Measurements from ENCODE around the gene ATF3.
"Not testable (repeated sequence)": the region's sequence is repeated elsewhere in the genome, so short reads cannot be mapped to it uniquely, and the experiment has no call there.

ATF3 gene

DNA sequence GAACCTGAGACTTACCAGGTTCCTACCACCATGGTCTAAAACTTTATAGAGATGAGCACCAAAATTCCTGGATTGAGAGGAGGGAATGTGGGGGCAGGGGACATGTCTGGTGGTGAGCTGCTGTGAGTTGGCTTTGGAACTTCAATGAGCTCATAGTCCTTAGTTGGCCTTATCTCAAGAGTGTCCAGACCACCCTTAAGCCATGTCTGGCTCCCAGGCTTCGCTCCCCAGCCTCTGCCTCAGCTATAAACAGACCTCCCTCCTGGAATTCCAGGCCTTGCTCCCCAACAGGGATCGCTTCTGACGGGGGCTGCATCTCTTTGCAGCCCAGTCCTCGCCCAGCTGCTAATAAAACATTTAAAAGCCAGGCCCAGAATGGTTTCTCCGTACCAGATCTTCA lies 19.5 kb downstream of the ATF3 start:
- DNase-seq (ENCODE audit: low spot score), result no peak

DNA sequence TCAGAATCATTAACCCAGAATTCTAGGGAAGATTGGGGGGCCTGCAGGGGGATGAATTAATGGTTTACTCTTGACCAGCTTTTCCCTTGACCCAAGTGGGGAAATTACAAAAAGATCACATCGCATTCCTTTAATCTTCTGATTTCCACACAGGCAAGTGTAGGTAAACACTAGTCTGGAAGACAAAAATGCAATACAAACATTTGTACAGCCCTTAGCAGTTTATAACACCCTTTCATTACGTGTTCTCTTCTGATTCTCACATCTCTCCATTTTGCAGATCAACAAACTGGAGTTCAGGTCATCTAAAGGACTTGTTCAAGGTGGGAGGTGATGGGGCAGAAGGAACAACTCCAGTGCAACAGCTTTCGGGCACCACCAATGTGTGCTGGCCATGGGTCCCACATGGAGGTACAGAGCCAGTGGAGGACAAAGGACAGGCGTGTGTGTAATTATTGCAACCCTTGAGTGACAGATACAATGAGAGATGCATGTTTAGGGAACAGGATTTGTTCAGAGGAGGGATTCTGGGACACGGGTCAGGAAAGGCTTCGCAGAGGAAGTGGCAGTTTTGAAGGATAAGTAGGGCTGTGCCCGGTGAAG lies 20.4 kb downstream of the ATF3 start:
- no peak for DNase-seq (ENCODE audit: low spot score)

DNA sequence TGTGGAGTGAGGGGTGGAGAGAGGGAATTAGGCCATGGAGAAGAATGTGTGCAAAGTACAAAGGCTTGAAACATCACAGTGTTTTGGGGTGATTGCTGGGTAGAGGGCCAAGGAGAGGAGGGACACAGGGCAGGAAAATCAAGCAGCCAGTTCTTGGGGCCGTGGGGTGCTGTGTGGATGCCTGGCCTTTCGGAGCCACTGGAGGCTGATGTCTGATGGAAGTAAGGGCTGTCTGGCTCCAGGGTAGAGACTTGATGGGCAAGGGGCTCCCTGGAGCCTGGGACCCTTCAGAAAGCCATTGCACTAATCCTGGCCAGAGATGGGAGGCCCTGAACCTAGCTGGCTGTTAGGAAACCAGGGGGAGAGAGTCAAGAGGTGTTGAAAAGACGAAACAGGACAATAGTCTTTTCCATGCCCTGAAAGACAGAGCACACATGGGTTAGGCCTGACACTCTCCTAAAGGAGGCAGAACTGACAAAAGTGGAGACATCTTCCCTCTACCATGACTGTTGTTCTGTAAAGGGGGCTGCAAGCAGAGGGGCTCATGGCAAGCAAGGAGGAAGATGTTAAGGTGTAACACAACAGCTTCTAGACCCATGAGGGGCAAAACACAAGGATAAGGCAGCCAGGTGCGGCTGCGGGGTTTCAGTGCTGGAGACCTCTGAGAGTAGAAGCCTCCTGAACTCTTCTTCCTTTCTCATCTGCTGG lies 21.0 kb downstream of the ATF3 start:
- no peak for DNase-seq (ENCODE audit: low spot score)

DNA sequence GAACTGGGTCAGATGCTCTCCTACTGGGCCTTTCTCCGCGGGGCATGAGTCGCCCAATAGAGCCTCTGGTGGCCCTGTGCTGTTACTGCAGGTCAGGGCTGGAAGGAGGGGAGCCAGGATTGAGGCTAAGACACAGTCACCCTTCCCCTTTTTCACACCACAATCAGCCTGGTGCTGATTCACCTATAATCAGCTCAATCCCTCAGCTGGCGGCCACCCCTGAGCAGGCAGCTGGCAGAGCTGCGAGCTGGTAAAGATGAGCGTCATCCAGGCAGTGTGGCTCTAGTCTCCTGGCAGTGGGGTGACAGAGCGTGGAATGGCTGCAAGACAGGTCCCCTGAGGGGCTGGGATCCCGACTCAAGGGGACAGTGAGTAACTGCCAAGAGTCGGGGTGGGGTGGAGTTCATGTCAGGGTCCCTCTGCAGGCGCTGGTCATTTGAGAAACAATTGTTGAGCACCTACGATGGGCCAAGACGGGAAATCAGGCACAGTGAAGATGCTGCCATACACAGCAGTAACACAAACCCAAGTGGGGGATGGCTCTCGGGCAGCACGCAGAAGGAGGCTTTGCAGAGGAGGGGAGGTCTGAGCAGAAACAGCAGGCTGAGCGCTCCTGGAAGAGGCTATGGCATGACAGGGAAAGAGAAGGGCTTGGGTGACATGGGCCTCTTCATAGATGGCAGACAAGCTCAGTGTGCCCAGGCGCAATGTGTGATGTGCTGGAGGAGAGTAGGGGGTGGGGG lies 21.8 kb downstream of the ATF3 start:
- DNase-seq (ENCODE audit: low spot score), result peak; percentile 77

DNA sequence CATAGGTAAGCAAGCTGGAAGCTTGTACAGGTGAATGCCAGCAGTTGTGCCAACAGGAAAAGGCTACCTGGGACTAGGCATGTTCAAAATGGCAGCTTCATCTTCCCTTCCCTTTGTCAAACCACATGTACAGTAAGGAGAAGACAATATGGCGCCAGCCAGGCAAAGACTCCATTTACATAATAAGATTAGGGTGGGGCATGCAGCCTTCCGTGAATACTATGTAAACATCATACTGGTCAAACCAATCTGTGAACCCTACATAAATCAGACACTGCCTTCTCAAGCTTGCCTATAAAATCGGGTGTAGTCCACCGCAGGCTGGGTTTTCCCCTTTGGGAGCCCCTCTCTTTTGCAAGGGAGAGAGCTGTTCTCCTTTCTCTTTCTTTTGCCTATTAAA lies 24.6 kb downstream of the ATF3 start:
- no peak for DNase-seq (ENCODE audit: low spot score)

DNA sequence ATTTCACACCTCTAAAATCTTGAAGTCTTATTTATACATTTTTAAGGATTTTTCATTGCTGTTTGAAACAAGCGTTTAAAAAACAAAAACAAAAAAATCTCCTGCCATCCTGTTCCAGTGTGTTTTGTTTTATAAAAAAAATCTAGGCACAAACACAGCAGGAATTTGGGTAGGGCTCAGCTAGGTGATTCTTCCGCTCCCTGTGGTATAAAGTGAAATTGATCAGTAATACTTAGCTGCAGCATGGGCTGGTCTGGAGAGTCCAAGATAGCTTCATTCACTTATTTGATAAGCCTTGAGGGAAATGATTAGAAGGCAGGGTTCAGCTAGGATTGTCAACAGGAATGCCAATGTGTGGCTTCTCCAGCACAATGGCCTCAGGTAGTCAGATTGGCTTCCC lies 25.7 kb downstream of the ATF3 start:
- DNase-seq (ENCODE audit: low spot score), result no peak

DNA sequence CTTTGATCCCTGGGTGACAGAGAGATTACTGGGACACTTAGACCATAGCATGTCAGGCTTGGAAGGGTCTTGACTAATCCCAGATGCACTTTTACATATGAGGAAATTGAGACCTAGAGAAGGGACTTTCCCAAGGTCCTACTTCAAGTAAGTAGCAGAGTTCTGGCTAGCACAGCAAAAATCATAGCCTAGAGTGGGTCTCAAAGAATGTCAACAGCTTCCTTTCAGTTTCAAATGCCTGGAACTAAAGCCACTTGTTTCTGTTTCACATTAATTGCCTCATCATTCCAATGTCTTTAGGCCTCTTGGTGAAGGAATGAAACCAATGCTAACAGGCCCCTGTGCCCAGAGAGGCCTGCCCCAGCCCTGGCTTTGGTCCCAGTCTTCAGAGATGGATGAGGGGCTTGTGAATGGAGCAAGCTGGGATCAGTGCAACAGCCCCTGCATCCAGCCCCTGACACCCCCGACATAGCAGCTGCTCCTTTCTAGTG lies 26.6 kb downstream of the ATF3 start:
- DNase-seq (ENCODE audit: low spot score), result peak; percentile 92

DNA sequence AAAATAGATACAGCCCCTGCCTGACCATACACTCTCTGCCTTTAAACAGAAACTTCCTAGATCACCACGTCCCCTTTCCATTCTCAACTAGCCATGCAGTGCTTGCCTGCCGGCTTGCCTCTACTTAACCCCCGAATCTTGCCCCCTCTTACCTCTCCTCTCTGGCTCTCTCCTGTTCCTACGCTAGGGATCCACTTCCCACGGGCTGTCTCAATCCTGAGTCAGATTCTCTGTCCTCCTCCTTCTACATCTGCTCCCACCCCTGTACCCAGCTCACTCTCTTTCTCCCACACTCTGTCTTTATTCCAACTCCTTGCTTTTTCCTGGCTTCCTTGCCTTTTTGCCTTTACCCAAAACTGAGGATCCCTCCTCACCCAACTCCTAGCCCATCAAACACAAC lies 29.3 kb downstream of the ATF3 start:
- no peak for DNase-seq (ENCODE audit: low spot score)

DNA sequence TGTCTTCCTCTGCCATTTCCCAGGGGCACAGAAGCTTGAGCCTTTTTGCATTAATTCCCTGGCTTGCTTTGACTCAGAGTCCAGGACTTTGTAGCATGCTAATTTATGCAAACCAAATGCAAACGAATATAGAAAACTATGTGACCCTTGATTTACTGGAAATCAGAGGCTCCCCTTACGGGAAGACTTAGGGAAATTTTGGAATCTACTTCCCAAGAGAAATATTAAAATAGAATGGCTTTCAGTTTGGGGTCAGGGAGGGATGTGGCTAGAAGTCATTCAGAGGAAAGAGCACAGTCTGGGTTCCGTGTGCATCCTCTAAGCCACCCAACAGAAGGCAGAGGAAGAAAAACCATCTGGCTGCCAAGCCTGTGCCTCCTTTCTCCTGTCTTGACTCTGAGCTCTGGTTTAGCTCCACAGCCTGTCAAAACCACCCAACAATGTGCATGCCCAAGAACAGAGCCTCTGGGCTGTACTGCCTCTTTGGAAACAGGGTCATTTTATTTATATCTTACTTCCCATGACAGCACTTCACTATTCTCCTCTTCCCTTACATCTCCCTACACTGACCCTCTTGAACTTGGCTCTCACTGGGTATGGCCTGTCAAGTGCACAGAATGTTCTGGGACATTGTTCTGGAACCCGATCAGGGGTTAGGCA lies 30.1 kb downstream of the ATF3 start:
- no peak for DNase-seq (ENCODE audit: low spot score)

DNA sequence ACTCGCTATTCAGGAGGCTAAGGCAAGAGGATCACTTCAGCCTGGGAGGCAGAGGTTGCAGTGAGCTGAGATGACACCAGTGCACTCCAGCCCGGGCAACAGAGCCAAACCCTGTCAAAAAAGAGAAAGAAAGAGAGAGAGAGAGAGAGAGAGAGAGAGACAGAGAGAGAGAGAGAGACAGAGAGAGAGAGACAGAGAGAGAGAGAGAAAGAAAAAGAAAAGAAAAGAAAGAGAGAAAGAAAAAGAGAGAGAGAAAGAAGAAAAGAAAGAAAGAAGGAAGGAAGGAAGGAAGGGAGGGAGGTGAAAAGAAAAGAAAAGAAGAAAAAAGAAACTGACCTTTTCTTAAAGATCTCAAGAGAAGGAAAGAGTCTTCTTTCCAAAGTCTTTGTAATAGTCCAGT lies 31.0 kb downstream of the ATF3 start:
- not testable (repeated sequence) for DNase-seq (ENCODE audit: low spot score)

DNA sequence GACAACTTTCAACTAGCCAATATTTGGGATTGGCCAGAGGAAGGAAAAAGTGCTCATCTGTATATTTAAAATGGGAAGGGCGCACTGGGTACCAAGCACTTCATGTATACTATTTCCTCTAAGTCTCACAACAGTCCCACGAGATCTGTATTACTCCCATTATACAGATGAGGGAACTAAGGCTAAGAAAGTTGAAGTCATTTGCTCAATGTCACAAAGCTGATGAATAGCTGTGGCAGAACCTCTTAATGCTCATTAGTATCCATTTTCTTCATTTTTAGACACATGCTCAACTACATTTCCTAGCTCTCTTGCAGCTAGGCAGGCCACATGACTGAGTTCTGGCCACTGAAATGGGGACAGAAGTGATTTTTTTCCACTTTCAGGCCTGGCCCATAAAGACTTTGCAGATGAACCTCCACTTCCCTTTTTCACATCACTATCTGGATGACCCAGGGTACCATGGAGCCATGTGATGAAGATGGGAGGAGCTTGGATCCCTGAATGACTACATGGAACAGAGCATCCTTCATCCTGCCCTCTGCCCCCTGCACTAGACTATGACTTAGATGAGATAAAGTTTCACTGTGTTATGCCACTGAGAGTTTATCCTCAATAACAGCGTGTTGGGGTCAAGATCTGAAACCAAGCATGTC lies 31.8 kb downstream of the ATF3 start:
- DNase-seq (ENCODE audit: low spot score), result no peak

DNA sequence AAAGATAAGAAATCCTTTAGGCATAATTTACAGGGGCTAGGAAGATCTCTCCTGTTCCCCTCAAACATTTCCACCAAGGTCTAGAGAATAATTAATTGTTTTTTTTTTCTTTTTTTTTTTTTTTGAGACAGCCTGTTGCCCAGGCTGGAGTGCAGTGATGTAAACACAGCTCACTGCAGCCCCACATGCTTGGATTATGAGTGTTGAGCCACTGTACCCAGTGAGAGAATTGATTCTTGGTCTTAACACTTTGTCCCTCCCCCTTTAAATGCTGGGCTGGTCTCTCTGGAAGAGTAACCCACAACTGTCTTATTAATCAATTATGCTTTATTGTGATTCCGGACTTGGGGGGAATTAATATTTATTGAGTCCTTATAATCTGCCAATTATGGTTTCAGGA lies 33.4 kb downstream of the ATF3 start:
- DNase-seq (ENCODE audit: low spot score), result no peak

DNA sequence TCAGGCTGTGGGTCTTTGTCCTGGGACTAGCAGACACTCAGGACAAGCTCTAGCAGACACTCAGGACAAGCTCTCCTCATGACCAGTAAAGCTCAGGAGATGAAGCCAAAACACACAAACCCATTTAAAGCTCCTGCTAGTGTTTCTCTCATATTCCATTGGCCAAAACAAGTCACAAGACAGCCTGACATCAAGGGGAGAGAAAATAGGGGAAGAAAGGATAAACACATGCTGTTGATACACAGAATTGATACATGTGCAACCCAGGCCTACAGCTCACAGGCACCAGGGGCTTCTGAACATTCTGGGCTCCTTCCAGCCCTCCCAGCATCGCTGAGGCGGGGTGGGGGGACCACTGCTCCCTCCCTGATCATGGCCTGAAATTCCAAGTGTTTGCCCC lies 35.3 kb downstream of the ATF3 start:
- DNase-seq (ENCODE audit: low spot score), result no peak

DNA sequence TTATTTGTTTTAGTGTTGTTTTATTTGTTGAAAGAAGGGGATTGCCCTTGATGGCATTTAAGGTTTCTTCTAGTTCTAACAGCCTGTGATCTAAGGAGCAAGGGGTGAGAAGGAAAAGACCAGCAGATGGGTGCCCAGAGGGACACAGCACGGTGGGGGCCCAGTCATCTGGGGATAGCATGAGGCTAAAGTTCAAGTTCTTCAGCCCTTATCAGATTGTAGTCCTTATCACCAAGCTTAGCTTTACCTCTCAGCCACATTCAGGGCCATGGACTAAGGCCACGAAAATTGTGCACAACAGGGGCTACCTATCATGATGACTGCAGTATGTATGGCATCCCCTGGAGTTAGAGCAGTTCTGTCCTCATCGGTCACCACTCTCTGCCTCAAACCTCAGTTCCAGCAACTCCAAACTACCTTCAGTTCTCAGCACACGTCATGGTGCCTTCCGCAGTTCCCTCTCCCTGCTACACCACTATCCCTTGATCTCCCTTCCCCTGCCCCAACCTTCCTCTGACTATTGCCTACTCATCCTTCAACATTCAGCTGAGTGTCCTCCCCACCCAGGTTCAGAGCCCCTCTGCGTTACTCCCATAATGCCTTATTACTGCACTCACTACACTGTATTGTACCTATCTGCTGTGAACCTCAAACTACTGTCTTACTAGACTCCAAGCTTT lies 36.4 kb downstream of the ATF3 start:
- DNase-seq (ENCODE audit: low spot score), result no peak

DNA sequence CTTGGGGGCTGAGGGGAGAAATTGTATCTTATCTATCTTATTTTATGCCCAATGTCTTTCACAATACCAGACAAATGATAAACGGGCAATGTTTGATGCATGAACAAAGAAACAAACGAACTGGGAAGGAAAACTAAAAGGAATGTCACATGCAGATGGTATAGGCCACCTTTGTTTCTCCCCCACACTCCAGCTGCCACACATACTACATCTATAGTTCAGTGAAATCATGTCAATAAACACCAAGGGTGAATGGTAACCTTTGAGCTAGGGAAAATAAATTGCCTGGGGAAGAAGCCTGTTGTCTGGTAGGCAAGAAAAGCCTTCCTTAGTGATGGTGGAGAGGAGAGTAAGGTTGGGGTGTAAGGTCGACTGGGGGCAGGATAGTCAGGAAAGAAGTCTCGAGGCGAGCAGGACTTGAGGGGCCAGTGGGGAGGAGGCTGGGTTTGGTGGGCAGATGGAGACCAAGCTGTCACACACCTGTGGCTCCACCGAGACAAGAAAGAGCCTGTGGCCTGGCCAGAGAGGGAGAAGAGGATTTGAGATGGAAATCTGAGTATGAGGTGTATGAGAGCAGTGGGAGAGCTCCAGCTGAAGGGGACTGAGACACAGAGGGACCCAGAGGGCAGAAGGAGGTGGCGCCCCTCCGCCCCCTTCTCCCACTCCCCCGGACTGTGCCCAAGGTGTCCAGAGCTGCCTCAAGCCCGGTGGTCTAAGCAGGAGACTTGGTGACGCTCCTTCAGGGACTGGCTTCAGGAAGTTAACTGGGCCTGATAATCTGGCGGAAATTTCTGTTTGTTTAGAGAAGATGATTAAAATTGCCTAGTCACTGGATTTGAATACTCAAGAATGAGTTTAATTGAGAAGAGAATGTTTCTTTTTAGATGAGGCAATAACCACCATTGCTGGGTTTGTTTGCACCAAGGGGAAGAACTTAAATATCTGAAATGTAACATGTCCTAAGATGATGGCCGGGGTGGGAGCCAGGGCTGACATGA lies 37.3 kb downstream of the ATF3 start:
- no peak for DNase-seq (ENCODE audit: low spot score)

DNA sequence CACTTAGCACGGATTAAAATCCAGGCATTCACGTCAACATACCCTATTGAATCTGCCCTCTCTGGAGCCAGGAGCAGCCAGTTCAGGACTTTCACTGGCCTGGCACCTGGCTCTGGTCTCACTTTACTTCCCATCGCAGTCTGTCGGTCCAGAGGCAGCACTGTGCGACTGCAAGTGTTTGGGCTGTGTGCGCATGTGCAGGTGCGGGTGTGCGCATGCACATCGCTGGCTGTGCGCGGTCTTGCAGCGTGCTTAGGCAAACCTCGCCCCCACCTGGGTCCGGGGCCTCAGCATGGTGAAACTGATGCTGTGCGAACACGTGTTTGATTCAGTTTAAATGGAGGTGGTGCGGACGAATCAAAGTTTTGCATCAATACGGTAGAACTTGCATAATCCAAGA lies 38.0 kb downstream of the ATF3 start:
- DNase-seq (ENCODE audit: low spot score), result no peak

DNA sequence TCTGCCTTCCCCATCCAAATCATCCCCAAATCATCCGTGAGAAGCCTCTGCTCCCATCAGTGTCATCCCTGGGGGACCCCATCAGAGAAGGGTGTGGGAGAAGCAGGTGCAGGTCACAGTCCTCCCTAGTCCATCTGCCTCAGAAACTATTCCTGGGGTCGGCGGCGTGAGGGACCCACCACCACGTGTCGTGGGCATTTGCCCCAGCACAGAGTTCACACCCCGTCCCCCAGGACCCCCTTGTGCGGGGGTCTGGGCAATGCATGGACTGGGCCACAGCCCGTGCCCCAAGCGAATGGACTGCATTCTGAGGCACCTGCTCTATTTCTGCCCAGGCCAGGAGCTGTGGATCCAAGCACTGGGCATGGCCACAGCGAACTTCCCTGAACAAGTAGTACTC lies 38.4 kb downstream of the ATF3 start:
- DNase-seq (ENCODE audit: low spot score), result no peak

DNA sequence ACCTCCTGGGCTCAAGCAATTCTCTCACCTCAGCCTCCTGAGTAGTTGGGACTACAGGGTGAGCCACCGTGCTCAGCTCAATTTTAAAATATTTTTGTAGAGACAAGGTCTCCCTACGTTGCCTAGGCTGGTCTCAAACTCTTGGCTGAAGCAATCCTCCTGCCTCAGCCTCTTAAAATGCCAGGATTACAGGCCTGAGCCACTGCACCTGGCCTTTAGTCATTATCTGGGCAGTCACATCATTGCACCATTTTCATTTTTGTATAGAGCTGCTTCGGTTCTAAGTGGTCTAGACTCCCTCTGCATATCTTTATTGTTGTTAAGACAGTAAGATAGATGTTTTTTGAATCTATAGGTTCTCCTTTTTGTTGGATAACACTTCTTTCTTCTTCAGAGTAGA lies 39.9 kb downstream of the ATF3 start:
- DNase-seq (ENCODE audit: low spot score), result no peak

DNA sequence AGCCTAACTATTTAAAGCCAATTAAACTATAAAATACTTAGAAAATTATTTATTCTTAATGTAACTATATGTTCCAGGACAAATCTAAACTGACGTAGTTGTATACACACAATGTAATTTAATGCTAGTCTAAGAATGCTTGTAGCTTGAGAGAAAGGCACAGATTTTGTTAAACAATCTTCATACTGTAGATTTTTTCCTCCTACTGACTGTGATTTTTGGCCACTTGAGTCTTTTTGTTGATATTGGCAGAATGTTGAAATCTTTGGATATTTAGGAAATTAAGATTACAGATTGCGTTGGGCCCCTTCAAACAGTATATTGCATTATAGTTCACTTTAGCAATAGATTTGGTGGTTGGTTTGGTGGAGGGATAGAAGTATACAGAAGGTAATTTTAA lies 40.5 kb downstream of the ATF3 start:
- DNase-seq (ENCODE audit: low spot score), result no peak

DNA sequence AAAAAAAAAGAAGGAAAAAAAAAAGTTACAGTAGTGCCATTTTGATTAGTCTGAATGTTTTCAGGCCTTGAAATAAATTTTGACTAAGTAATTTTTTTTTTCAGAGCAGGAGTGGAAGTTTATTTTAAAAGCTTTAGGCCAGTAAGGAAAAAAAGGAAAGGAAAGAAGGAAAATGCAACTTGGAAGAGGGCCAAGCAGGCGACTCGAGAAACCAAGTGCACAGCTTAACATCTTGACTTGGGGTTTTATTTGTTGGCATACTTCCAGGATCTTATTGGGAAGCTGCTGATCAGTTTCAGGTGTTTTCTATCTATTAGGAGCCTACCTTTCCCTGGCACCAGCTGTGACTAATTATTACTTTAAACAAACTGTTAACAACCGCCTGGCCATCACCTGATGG lies 41.7 kb downstream of the ATF3 start:
- no peak for DNase-seq (ENCODE audit: low spot score)
